Keratinocyte (primary cell): ENCODE data around the gene RBM26. TPM values are rescaled to one million over a fixed set of nuclear protein-coding genes. Genes with fewer than 3 reads are reported as not detected.

Experiments
- DNase-seq: peaks from one replicate; pipeline ENCODE4 v3.0.0-alpha.2; 2011; ENCODE audit warnings: low read depth, missing footprints, low spot score
- FAIRE-seq: peaks from 2 replicates; lab custom pipeline; 2011; peaks lifted over from hg19 to GRCh38; lab: Jason Lieb, UNC
- H2AFZ ChIP-seq: 2 replicates; pipeline ENCODE4 v1.6.0; 2012; ENCODE audit warnings: low read length, control low read depth, inconsistent platforms; ENCODE audit not compliant: control insufficient read depth
- H3K27ac ChIP-seq: 2 replicates; pipeline ENCODE4 v1.5.1; 2011; ENCODE audit warnings: low read length; ENCODE audit not compliant: control insufficient read depth, insufficient read depth
- H3K27me3 ChIP-seq: 3 replicates; pipeline ENCODE4 v1.6.0; 2011; ENCODE audit warnings: low read length; ENCODE audit not compliant: control insufficient read depth, insufficient read depth; ENCODE audit errors: extremely low read depth
- H3K36me3 ChIP-seq, 2 experiments: 2 replicates in 1 of 2; 3 replicates in 1 of 2; pipeline ENCODE4 v1.5.1; 2011; ENCODE audit warnings: low read length in 2 of 2, mild to moderate bottlenecking in 1 of 2; ENCODE audit not compliant: control insufficient read depth in 2 of 2, insufficient read depth in 2 of 2; ENCODE audit errors: extremely low read depth in 1 of 2
- H3K4me1 ChIP-seq: 3 replicates; pipeline ENCODE4 v1.5.1; 2011; ENCODE audit warnings: low read length; ENCODE audit not compliant: control insufficient read depth, insufficient read depth; ENCODE audit errors: extremely low read depth
- H3K4me2 ChIP-seq: 3 replicates; pipeline ENCODE4 v1.6.0; 2011; ENCODE audit warnings: low read depth, low read length; ENCODE audit not compliant: control insufficient read depth, insufficient read depth; ENCODE audit errors: extremely low read depth
- H3K4me3 ChIP-seq, 3 experiments: fragments of 200-600 bp in 1 of 3; sonication (generic) in 1 of 3; 2 replicates in 2 of 3; 3 replicates in 1 of 3; pipeline ENCODE4 v1.5.1; 2011 to 2016; ENCODE audit warnings: low read length in 3 of 3, mild to moderate bottlenecking in 3 of 3, control low read depth in 2 of 3, inconsistent platforms in 1 of 3, low read depth in 1 of 3, mixed read lengths in 1 of 3, mixed run types in 1 of 3, moderate library complexity in 1 of 3; ENCODE audit not compliant: control insufficient read depth in 2 of 3, insufficient read depth in 2 of 3; ENCODE audit errors: extremely low read depth in 1 of 3
- H3K79me2 ChIP-seq: 2 replicates; pipeline ENCODE4 v1.6.0; 2012; ENCODE audit warnings: low read length; ENCODE audit not compliant: control insufficient read depth, insufficient read depth
- H3K9ac ChIP-seq: 3 replicates; pipeline ENCODE4 v1.6.0; 2011; ENCODE audit warnings: low read length; ENCODE audit not compliant: control insufficient read depth, insufficient read depth; ENCODE audit errors: extremely low read depth
- H3K9me1 ChIP-seq: 3 replicates; pipeline ENCODE4 v1.6.0; 2011; ENCODE audit warnings: low read length; ENCODE audit not compliant: control insufficient read depth, insufficient read depth; ENCODE audit errors: extremely low read depth
- H3K9me3 ChIP-seq: 2 replicates; pipeline ENCODE4 v1.5.1; 2012; ENCODE audit warnings: low read depth, low read length; ENCODE audit not compliant: control insufficient read depth
- H4K20me1 ChIP-seq: 3 replicates; pipeline ENCODE4 v1.6.0; 2011; ENCODE audit warnings: low read length; ENCODE audit not compliant: control insufficient read depth, insufficient read depth; ENCODE audit errors: extremely low read depth
- EZH2 ChIP-seq: IDR thresholded peaks from one replicate; pipeline ENCODE4 v1.6.1; 2012; ENCODE audit warnings: inconsistent platforms, mild to moderate bottlenecking, low read length, moderate library complexity
- dilution Hi-C: fragments of 300-500 bp; cut with MboI; formaldehyde crosslinking; loops from one replicate; pipeline ENCODE4 v1.7.0; 2020; ENCODE audit warnings: low sequenced_read_pairs; ENCODE audit not compliant: extremely low pct_ligation_motif_present
- polyA plus RNA-seq, 5 experiments: library from polyadenylated mRNA; depleted of rRNA in 3 of 5; stranded (reverse) in 3 of 5; stranded (forward) in 1 of 5; unstranded in 1 of 5; fragments of >200 nt; gene quantifications; 1 replicate in 1 of 5; 2 replicates in 3 of 5; 3 replicates in 1 of 5; pipeline versions ENCODE4 v1.2.1 to v1.2.3, GENCODE V29; 2011 to 2012; ENCODE audit warnings: missing spikeins in 2 of 5, low read depth in 1 of 5, low replicate concordance in 1 of 5
- TF ChIP-seq, protein P1 (sequence below), 3 experiments: IDR thresholded peaks in 1 of 3; conservative IDR thresholded peaks in 1 of 3; optimal IDR thresholded peaks in 1 of 3; 2 replicates in 2 of 3; 3 replicates in 1 of 3; pipeline versions ENCODE3 to v1.5.1; 2011; ENCODE audit warnings: low read length in 3 of 3, mild to moderate bottlenecking in 3 of 3, moderate library complexity in 2 of 3, control low read depth in 1 of 3, inconsistent platforms in 1 of 3; ENCODE audit not compliant: insufficient read depth in 2 of 3; ENCODE audit errors: extremely low read depth in 1 of 3

The RBM26 gene
- polyA plus RNA-seq, 1 donor (not counting 4 experiments of a cell fraction or from before 2014, with no cell fraction given) = 28.4 TPM

DNA sequence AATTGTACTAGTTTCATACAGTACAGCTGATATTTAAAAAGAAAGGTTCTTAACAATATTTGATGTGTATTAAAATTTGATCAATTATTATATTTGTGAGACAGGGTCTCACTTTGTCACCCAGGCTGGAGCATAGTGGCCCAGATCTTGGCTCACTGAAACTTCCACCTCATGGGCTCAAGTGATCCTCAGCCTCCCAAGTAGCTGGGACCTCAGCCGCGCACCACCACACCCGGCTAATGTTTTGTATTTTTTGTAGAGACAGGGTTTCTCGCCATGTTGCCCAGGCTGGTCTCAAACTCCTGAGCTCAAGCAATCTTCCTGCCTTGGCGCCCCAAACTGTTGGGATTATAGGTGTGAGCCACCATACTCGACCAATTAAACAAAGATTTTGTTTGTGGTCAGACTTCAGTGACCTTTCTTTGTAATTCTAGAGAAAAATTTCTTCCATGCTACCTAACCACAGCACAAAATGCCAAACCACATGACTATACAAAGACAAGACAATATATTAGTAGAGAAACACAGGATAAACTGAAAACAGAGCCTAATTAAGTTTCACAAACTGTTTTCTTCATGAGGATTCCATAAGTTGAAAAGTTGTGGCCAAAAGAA lies 59.6 kb downstream of the RBM26 start:
- FAIRE-seq = no peak
- H3K4me2 ChIP-seq = no peak overlapping the region

DNA sequence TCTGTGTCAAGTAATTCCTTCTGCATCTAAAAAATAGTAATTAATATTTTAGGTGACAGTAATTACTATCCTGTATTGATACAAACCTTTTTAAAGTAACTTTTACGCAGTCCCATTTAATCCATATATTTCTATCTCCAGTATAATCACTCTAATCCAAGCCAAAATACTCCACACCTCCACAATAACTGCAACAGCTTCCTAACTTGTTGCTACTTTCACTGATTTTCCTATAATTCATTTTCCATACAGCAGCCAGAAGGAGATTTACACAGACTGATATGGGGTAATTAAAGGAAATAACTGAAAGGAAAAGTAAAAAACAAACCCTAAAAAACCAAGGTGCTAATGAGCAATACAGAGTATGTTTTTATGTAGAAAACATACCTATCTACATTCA lies 64.9 kb downstream of the RBM26 start:
- FAIRE-seq = no peak
- dilution Hi-C loops = no loop called here
- no peaks in the 10 kb centered on the region for H3K27me3 ChIP-seq

More for the DNA sequence above, 59.6 kb downstream of the RBM26 start:
- H3K36me3 ChIP-seq = peaks cover 0 to 8% of the 10 kb centered on the region in 2 experiments
- dilution Hi-C loops = no loop called here
- H2AFZ ChIP-seq = no peak overlapping the region
- H3K27me3 ChIP-seq = no peaks in the 10 kb centered on the region
- H3K4me3 ChIP-seq = no peak overlapping the region
- no peaks in the 10 kb centered on the region for H3K4me1 ChIP-seq
- no peaks in the 10 kb centered on the region for H3K9me3 ChIP-seq
- no peak overlapping the region for H3K9ac ChIP-seq
- H3K9me1 ChIP-seq = no peaks in the 10 kb centered on the region
- no peak overlapping the region for H3K27ac ChIP-seq
- H4K20me1 ChIP-seq = no peaks in the 10 kb centered on the region
- TF ChIP-seq, protein P1, sequence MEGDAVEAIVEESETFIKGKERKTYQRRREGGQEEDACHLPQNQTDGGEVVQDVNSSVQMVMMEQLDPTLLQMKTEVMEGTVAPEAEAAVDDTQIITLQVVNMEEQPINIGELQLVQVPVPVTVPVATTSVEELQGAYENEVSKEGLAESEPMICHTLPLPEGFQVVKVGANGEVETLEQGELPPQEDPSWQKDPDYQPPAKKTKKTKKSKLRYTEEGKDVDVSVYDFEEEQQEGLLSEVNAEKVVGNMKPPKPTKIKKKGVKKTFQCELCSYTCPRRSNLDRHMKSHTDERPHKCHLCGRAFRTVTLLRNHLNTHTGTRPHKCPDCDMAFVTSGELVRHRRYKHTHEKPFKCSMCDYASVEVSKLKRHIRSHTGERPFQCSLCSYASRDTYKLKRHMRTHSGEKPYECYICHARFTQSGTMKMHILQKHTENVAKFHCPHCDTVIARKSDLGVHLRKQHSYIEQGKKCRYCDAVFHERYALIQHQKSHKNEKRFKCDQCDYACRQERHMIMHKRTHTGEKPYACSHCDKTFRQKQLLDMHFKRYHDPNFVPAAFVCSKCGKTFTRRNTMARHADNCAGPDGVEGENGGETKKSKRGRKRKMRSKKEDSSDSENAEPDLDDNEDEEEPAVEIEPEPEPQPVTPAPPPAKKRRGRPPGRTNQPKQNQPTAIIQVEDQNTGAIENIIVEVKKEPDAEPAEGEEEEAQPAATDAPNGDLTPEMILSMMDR (optimal IDR thresholded peaks at IDR 0.05 in 1 of 3, IDR thresholded peaks at IDR 0.05 in 1 of 3, conservative IDR thresholded peaks at IDR 0.05 in 1 of 3; ENCODE audit: extremely low read depth in 1 of 3, insufficient read depth in 2 of 3, low read length in 3 of 3) = no peak
- no peak for TF ChIP-seq EZH2
- DNase-seq = no peak
- no peaks in the 10 kb centered on the region for H3K79me2 ChIP-seq

More for the DNA sequence above, 64.9 kb downstream of the RBM26 start:
- Histone ChIP-seq H3K4me1 (no peaks in the 10 kb centered on the region), H3K4me3 (no peak overlapping the region), H3K9me1 (no peaks in the 10 kb centered on the region), H3K9me3 (no peaks in the 10 kb centered on the region), H3K4me2 (no peak overlapping the region), H3K9ac (no peak overlapping the region), H3K79me2 (no peaks in the 10 kb centered on the region), H4K20me1 (no peaks in the 10 kb centered on the region), H3K27ac (no peak overlapping the region), H3K36me3 (peaks cover 2 to 27% of the 10 kb centered on the region in 2 experiments), H2AFZ (no peak overlapping the region)
- TF ChIP-seq EZH2 = no peak
- TF ChIP-seq, protein P1 (optimal IDR thresholded peaks at IDR 0.05 in 1 of 3, IDR thresholded peaks at IDR 0.05 in 1 of 3, conservative IDR thresholded peaks at IDR 0.05 in 1 of 3; ENCODE audit: extremely low read depth in 1 of 3, insufficient read depth in 2 of 3, low read length in 3 of 3) = no peak
- DNase-seq = no peak
